VCaP (cell line): Measurements from ENCODE around the gene RBFOX1.

Experiments
- H3K27ac ChIP-seq: fragments of 450-650 bp; 2 replicates; pipeline ENCODE4 v1.5.1; 2017
- CTCF ChIP-seq: fragments of 450-650 bp; conservative IDR thresholded peaks from 2 replicates; pipeline ENCODE4 v1.5.1; 2017; ENCODE audit warnings: mild to moderate bottlenecking, moderate library complexity

RBFOX1 gene

GRCh38 chr16:7506363-7506762 lies 173.7 kb downstream of the RBFOX1 start:
- no peak for TF ChIP-seq CTCF
- H3K27ac ChIP-seq = no peak overlapping the region

GRCh38 chr16:7508656-7509055 lies 176.0 kb downstream of the RBFOX1 start:
- no peak overlapping the region for H3K27ac ChIP-seq
- no peak for TF ChIP-seq CTCF

- TF ChIP-seq CTCF = no peak
- H3K27ac ChIP-seq = no peak overlapping the region
Observed at GRCh38 chr16:7509963-7510601, 177.4 kb downstream of the RBFOX1 start.

GRCh38 chr16:7511549-7512260 lies 179.1 kb downstream of the RBFOX1 start:
- TF ChIP-seq CTCF = no peak
- no peak overlapping the region for H3K27ac ChIP-seq

- no peak overlapping the region for H3K27ac ChIP-seq
- TF ChIP-seq CTCF = no peak
Observed at GRCh38 chr16:7512503-7512902, 179.9 kb downstream of the RBFOX1 start.

GRCh38 chr16:7513429-7513828 lies 180.8 kb downstream of the RBFOX1 start:
- no peak overlapping the region for H3K27ac ChIP-seq
- TF ChIP-seq CTCF = no peak

- H3K27ac ChIP-seq = no peak overlapping the region
- no peak for TF ChIP-seq CTCF
Observed at GRCh38 chr16:7515543-7515942, 182.9 kb downstream of the RBFOX1 start.
